ENCODE measurements around the gene PCNX3. TPM values are rescaled to one million over a fixed set of nuclear protein-coding genes. Genes with fewer than 3 reads are reported as not detected.

PCNX3 gene
- total RNA-seq, 8 experiments from 2014 or later: 12.0 to 52.7 (median 19.5) TPM

- no peak overlapping the region for H3K4me3 ChIP-seq
- WGBS, 10 experiments: 97 to 100% methylated on average over 3 to 5 of the region's 16 CpGs; no CpG with 5 or more reads in 8 of the 10 experiments
- no peak for ATAC-seq (replicated peaks in 6 of 8)
These were observed 6.4 kb downstream of the PCNX3 start for GRCh38 chr11:65622011-65622410.

GRCh38 chr11:65623177-65623576, 7.6 kb downstream of the PCNX3 start:
- Histone ChIP-seq H3K27ac (no peak overlapping the region), H3K4me3 (no peak overlapping the region), H3K4me1 (replicated peaks in 1 of 2) (no peaks in the 10 kb centered on the region)
- in situ Hi-C loops (cut with MboI; ENCODE audit: low pct_unique_long_range_greater_than_20kb in 2 of 9, low sequenced_read_pairs in 9 of 9, unreplicated experiment in 9 of 9): no loop called here
- ATAC-seq (replicated peaks in 6 of 8): no peak
- 40 to 100% (median 80%) methylated on average over 1 to 7 of the region's 14 CpGs; no CpG with 5 or more reads in 3 of the 10 experiments for WGBS, 10 experiments

More at GRCh38 chr11:65622011-65622410, 6.4 kb downstream of the PCNX3 start:
- Histone ChIP-seq H3K4me1 (replicated peaks in 1 of 2) (no peaks in the 10 kb centered on the region), H3K27ac (no peak overlapping the region)
- in situ Hi-C loops (cut with MboI; ENCODE audit: low pct_unique_long_range_greater_than_20kb in 2 of 9, low sequenced_read_pairs in 9 of 9, unreplicated experiment in 9 of 9): no loop called here

DNA sequence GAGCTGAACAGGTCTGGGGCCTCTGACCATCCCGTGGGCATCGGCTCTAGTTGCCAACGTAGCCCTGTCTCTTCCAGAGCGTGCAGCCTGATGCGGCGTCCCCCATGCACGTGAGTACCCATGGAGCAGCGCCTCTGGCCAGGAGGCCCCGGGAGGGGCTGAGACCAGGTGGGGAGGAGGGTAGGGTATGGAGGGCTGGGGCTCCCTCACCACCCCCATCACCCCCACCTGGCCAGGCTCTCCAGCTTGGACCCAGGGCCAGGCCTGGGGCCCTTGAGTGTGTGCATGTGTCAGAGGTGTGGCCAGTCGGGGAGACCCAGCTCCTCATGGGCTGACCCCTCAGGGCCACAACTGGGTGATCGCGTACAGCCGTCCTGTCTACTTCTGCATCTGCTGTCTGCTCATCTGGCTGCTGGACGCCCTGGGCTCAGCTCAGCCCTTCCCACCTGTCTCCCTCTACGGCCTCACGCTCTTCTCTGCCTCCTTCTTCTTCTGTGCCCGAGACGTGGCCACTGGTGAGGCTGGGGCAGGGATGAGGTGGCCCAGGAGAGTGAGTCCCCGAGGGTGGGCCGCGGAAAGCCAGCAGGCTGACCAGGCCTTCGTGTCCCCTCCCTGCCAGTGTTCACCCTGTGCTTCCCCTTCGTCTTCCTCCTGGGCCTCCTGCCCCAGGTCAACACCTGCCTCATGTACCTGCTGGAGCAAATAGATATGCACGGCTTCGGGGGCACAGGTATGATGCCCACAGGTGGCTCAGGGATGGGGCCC, 8.5 kb downstream of the PCNX3 start:
- Histone ChIP-seq H3K4me3 (no peak overlapping the region), H3K27ac (no peak overlapping the region), H3K4me1 (replicated peaks in 1 of 2) (no peaks in the 10 kb centered on the region)
- 67 to 100% (median 81%) methylated on average over 2 to 7 of the region's 25 CpGs; no CpG with 5 or more reads in 5 of the 10 experiments for WGBS, 10 experiments
- in situ Hi-C loops (cut with MboI; ENCODE audit: low pct_unique_long_range_greater_than_20kb in 2 of 9, low sequenced_read_pairs in 9 of 9, unreplicated experiment in 9 of 9): no loop called here
- ATAC-seq (replicated peaks in 6 of 8): peak in 4 of 8 experiments; percentile 2 to 6 (median 4)

GRCh38 chr11:65624931-65625627, 9.5 kb downstream of the PCNX3 start:
- 87 to 100% methylated on average over 1 to 4 of the region's 30 CpGs; no CpG with 5 or more reads in 8 of the 10 experiments for WGBS, 10 experiments

DNA sequence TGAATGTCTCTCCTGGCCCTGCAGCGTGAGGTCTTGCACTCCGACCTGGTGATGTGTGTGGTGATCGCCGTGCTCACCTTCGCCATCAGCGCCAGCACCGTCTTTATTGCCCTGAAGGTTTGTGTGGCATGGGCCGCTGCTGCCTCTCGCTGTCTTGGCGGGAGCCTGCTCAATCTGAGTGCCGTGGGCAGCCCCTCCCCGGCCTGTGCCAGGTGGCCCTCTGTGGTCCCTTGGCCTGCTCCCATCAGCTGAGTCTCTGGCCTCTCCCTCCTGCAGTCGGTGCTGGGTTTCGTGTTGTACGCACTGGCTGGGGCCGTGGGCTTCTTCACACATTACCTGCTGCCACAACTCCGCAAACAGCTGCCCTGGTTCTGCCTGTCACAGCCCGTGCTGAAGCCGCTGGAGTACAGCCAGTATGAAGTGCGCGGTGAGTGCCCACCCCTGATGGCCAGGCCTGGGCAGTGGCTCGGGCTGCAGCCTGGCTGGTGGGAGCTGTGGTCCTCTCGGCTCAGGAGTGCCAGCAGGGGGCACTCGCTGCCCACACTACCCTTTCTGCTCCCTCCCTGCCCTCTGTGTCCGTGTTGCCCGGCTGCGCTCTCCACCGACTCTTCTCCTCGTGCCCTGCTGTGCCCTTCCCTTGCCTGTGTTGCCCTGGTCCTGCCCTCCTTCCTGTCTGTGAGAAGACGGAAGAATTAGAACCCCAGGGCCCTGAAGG, 10.2 kb downstream of the PCNX3 start:
- H3K27ac ChIP-seq: no peak overlapping the region
- 24 to 100% (median 91%) methylated on average over 1 to 18 of the region's 30 CpGs; no CpG with 5 or more reads in 4 of the 10 experiments for WGBS, 10 experiments
- ATAC-seq (replicated peaks in 6 of 8): peak; percentile 22 to 83 (median 59)

More at GRCh38 chr11:65624931-65625627, 9.5 kb downstream of the PCNX3 start:
- Histone ChIP-seq H3K4me3 (no peak overlapping the region), H3K27ac (no peak overlapping the region), H3K4me1 (replicated peaks in 1 of 2) (no peaks in the 10 kb centered on the region)
- ATAC-seq (replicated peaks in 6 of 8): peak in 4 of 8 experiments; percentile 4 to 11 (median 6)
- in situ Hi-C loops (cut with MboI; ENCODE audit: low pct_unique_long_range_greater_than_20kb in 2 of 9, low sequenced_read_pairs in 9 of 9, unreplicated experiment in 9 of 9): no loop called here

GRCh38 chr11:65627202-65627601, 11.6 kb downstream of the PCNX3 start:
- Histone ChIP-seq H3K27ac (no peak overlapping the region), H3K4me1 (replicated peaks in 1 of 2) (no peaks in the 10 kb centered on the region), H3K4me3 (no peak overlapping the region)
- in situ Hi-C loops (cut with MboI; ENCODE audit: low pct_unique_long_range_greater_than_20kb in 2 of 9, low sequenced_read_pairs in 9 of 9, unreplicated experiment in 9 of 9): no loop called here
- no peak for ATAC-seq (replicated peaks in 6 of 8)
- 80 to 100% (median 93%) methylated on average over 1 to 4 of the region's 13 CpGs; no CpG with 5 or more reads in 7 of the 10 experiments for WGBS, 10 experiments

More for the DNA sequence above, 10.2 kb downstream of the PCNX3 start:
- H3K4me1 ChIP-seq (replicated peaks in 1 of 2): no peaks in the 10 kb centered on the region
- H3K4me3 ChIP-seq: no peak overlapping the region
- in situ Hi-C loops (cut with MboI; ENCODE audit: low pct_unique_long_range_greater_than_20kb in 2 of 9, low sequenced_read_pairs in 9 of 9, unreplicated experiment in 9 of 9): no loop called here

GRCh38 chr11:65629579-65629978, 14.0 kb downstream of the PCNX3 start:
- no peak overlapping the region for H3K4me3 ChIP-seq
- H3K27ac ChIP-seq: no peak overlapping the region
- no peak for ATAC-seq (replicated peaks in 6 of 8)
- no peaks in the 10 kb centered on the region for H3K4me1 ChIP-seq (replicated peaks in 1 of 2)
- 100% methylated on average over 1 to 3 of the region's 14 CpGs; no CpG with 5 or more reads in 7 of the 10 experiments for WGBS, 10 experiments
- in situ Hi-C loops (cut with MboI; ENCODE audit: low pct_unique_long_range_greater_than_20kb in 2 of 9, low sequenced_read_pairs in 9 of 9, unreplicated experiment in 9 of 9): no loop called here

GRCh38 chr11:65630215-65630614, 14.6 kb downstream of the PCNX3 start:
- WGBS, 10 experiments: 92 to 100% (median 97%) methylated on average over 1 to 5 of the region's 11 CpGs; no CpG with 5 or more reads in 5 of the 10 experiments
- Histone ChIP-seq H3K4me3 (no peak overlapping the region), H3K4me1 (replicated peaks in 1 of 2) (no peaks in the 10 kb centered on the region), H3K27ac (no peak overlapping the region)
- no peak for ATAC-seq (replicated peaks in 6 of 8)
- in situ Hi-C loops (cut with MboI; ENCODE audit: low pct_unique_long_range_greater_than_20kb in 2 of 9, low sequenced_read_pairs in 9 of 9, unreplicated experiment in 9 of 9): no loop called here

DNA sequence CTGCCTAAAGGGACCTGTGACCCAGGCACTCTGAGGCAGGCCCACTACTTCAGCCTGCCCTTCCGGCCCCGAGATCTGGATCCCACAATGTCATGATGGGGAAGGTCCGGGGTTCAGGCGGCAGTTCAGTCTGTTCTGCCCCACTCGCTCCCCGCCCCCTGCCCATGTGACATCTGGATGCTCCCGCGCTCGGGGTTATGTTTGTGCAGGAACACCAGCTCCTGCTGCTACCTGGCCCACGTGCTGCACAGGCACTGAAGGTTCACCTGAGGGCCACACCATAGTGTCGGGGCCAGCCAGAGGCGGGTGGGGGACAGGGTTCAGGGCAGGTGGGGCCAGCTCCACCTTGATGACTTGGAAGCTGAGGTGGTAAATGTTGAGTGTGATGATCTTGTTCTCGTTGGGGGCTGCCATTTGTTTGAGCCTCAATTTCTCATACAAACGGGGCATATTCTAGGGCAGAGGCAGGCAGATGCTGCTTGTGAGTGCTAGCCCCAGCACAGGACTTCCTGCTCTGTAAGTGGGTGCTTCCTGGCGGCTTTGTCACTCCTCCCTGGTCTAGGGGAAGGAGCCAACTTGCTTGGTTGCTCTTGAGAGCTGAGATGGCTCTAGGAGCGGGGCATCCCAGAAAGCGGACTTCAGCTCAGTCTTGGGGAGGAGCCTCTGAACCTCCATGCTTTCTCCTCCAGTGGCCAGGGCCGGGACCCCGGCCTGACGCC, 18.0 kb downstream of the PCNX3 start:
- in situ Hi-C loops (cut with MboI; ENCODE audit: low pct_unique_long_range_greater_than_20kb in 2 of 9, low sequenced_read_pairs in 9 of 9, unreplicated experiment in 9 of 9): no loop called here
- no peak for ATAC-seq (replicated peaks in 6 of 8)
- 40 to 100% (median 92%) methylated on average over 1 to 3 of the region's 20 CpGs; no CpG with 5 or more reads in 6 of the 10 experiments for WGBS, 10 experiments
- Histone ChIP-seq H3K27ac (no peak overlapping the region), H3K4me3 (no peak overlapping the region), H3K4me1 (replicated peaks in 1 of 2) (peaks cover 10 to 13% of the 10 kb centered on the region in 2 donors)

- peaks cover 14% of the 10 kb centered on the region in 2 donors for H3K4me1 ChIP-seq (replicated peaks in 1 of 2)
- no peak for ATAC-seq (replicated peaks in 6 of 8)
- H3K27ac ChIP-seq: no peak overlapping the region
- in situ Hi-C loops (cut with MboI; ENCODE audit: low pct_unique_long_range_greater_than_20kb in 2 of 9, low sequenced_read_pairs in 9 of 9, unreplicated experiment in 9 of 9): no loop called here
- H3K4me3 ChIP-seq: no peak overlapping the region
- WGBS, 10 experiments: 87 to 100% methylated on average over 1 to 3 of the region's 14 CpGs; no CpG with 5 or more reads in 8 of the 10 experiments
These were observed 18.5 kb downstream of the PCNX3 start for GRCh38 chr11:65634109-65634436.

DNA sequence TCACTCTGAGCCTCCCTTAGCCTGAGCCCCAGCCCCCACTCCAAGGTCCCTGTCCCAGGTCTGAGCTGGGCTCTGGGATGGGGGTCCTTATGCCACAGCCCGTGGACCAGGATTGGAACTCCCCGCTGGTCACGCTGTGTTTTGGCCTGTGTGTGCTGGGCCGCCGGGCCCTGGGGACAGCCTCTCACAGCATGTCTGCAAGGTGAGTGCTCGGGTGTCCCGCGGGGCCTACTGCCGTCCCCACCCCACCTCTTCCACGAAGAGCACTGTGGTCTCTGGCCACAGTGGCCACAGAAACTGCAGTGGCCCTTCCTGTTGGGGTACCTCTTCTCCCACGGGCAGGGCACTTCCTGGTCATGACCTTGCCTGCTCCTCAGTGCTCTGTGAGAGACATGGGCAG, 18.9 kb downstream of the PCNX3 start:
- no peak for ATAC-seq (replicated peaks in 6 of 8)
- H3K4me3 ChIP-seq: no peak overlapping the region
- in situ Hi-C loops (cut with MboI; ENCODE audit: low pct_unique_long_range_greater_than_20kb in 2 of 9, low sequenced_read_pairs in 9 of 9, unreplicated experiment in 9 of 9): no loop called here
- H3K27ac ChIP-seq: no peak overlapping the region
- H3K4me1 ChIP-seq (replicated peaks in 1 of 2): peaks cover 14% of the 10 kb centered on the region in 2 donors
- 97 to 100% methylated on average over 1 to 6 of the region's 11 CpGs; no CpG with 5 or more reads in 8 of the 10 experiments for WGBS, 10 experiments

DNA sequence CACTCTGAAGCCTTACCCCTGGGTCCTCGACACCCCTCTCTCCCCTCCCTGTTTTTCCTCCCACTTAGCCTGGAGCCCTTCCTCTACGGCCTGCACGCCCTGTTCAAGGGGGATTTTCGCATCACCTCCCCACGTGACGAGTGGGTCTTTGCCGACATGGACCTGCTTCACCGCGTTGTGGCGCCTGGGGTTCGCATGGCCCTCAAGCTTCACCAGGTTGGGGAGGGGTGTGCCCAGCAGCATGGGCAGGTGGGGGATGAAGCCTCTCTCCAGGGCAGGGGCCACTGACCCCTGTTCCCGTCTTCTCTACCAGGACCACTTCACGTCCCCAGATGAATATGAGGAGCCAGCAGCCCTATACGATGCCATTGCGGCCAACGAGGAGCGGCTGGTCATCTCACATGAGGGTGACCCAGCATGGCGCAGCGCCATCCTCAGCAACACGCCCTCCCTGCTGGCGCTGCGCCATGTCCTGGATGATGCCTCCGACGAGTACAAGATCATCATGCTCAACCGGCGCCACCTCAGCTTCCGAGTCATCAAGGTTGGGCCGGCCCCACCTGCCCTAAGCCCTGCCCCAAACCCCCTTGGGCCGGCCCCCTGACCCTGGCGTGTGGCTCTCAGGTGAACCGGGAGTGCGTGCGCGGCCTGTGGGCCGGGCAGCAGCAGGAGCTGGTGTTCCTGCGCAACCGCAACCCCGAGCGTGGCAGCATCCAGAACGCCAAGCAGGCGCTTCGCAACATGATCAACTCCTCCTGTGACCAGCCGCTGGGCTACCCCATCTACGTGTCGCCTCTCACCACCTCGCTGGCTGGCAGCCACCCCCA, 19.5 kb downstream of the PCNX3 start:
- Histone ChIP-seq H3K4me1 (replicated peaks in 1 of 2) (peaks cover 14% of the 10 kb centered on the region in 2 donors), H3K4me3 (no peak overlapping the region), H3K27ac (no peak overlapping the region)
- in situ Hi-C loops (cut with MboI; ENCODE audit: low pct_unique_long_range_greater_than_20kb in 2 of 9, low sequenced_read_pairs in 9 of 9, unreplicated experiment in 9 of 9): no loop called here
- ATAC-seq (replicated peaks in 6 of 8): no peak
- WGBS, 10 experiments: 93 to 100% (median 100%) methylated on average over 1 to 6 of the region's 46 CpGs; no CpG with 5 or more reads in 7 of the 10 experiments

All from motor neuron (in vitro differentiated cells).